Pancreas (tissue), 10 donors: ENCODE data around the gene CYTH4. TPM values are rescaled to one million over a fixed set of nuclear protein-coding genes. Genes with fewer than 3 reads are reported as not detected.

Experiments used
- ATAC-seq, 4 donors: fragments of 200-7000 bp; cut with Tn5 transposase; one replicate each; pipeline versions ENCODE4 v1.8.0 to v1.9.1; 2020; ENCODE audit warnings: mild to moderate bottlenecking in 4 of 4, moderate library complexity in 4 of 4
- DNase-seq, 6 donors: peaks; one replicate each; pipeline ENCODE4 v3.0.0-alpha.2; 2020
- FAIRE-seq: peaks from 2 replicates; lab custom pipeline; 2012; peaks lifted over from hg19 to GRCh38; lab: Jason Lieb, UNC
- H3K27ac ChIP-seq, 4 donors: fragments of 200-600 bp; sonication (generic); 1 replicate in 3 of 4; 2 replicates in 1 of 4; pipeline versions ENCODE4 v1.5.0 to v1.8.0; 2020
- H3K27me3 ChIP-seq, 4 donors: fragments of 200-600 bp; one replicate each; pipeline ENCODE4 v1.8.0; 2021
- H3K36me3 ChIP-seq, 3 donors: fragments of 200-600 bp; sonication (generic) in 1 of 3; one replicate each; pipeline versions ENCODE4 v1.5.0 to v1.8.0; 2020 to 2021
- H3K4me1 ChIP-seq, 3 donors: fragments of 200-600 bp; one replicate each; pipeline ENCODE4 v1.8.0; 2021
- H3K4me3 ChIP-seq, 4 donors: fragments of 200-600 bp; sonication (generic) in 2 of 4; one replicate each; pipeline versions ENCODE4 v1.5.0 to v1.8.0; 2020 to 2021
- H3K9me3 ChIP-seq, 4 donors: fragments of 200-600 bp; one replicate each; pipeline ENCODE4 v1.8.0; 2021
- CTCF ChIP-seq, 4 donors: fragments of 200-600 bp; sonication (generic) in 3 of 4; IDR thresholded peaks; one replicate each; pipeline versions ENCODE4 v1.5.0 to v1.8.0; 2021; ENCODE audit warnings: antibody characterized with exemption in 4 of 4
- WGBS, 2 donors: extraction: QIAGEN DNeasy Blood & Tissue Kit; methylation state at CpG; one replicate each; pipeline ENCODE4 v1.1.7; 2013; 5-methylcytosine and 5-hydroxymethylcytosine counted together
- intact Hi-C, 3 donors: fragments of 100-400 bp; cut with DNase I; formaldehyde crosslinking; loops; one replicate each; pipeline versions ENCODE4 v1.11.1 to v1.14.2; 2022
- polyA plus RNA-seq, 2 donors: library from polyadenylated mRNA; stranded (reverse); fragments of 200-250 nt; gene quantifications; one replicate each; pipeline ENCODE4 v1.2.3, GENCODE V29; 2013
- total RNA-seq, 6 donors: library from RNA; stranded (reverse); fragmentation: NEBNext Ultra II Directional in 4 of 6; extraction: Animal tissue kit (Norgen Biotek cat#: 25700) in 4 of 6; gene quantifications; one replicate each; pipeline versions ENCODE4 v1.2.1 to v1.2.4, GENCODE V29; 2021 to 2023
- donor health status: healthy with polysubstance abuse.
- donor health status: DM: no; HTN: no; CAD: no; lungs with moderate emphysema.
- donor health status: DM: no; HTN: no; CAD: no.
- donor health status: control.
- donor health status: control.
- donor health status: Bipolar disorder and iron deficiency.
- donor health status: DM: yes; HTN: yes; CAD: no.
- donor health status: DM: no; HTN: no; CAD: no.
- donor health status: DM: no; HTN: no; CAD: no.
- donor health status: DM: yes; HTN: yes; CAD: no.

CYTH4 gene
- total and polyA plus RNA-seq, 8 donors, result 0.79 to 12.0 (median 2.8) TPM

- Histone ChIP-seq H3K9me3 (no peaks in the 10 kb centered on the region), H3K27me3 (no peaks in the 10 kb centered on the region), H3K4me3 (no peak overlapping the region), H3K27ac (peak overlapping the region in 1 of 4 donors; percentile 75), H3K4me1 (peaks cover 0 to 7% (median 0%) of the 10 kb centered on the region in 3 donors), H3K36me3 (no peaks in the 10 kb centered on the region)
- intact Hi-C loops, result no loop called here
- FAIRE-seq (no peak), DNase-seq (no peak), ATAC-seq (no peak)
- TF ChIP-seq CTCF (IDR thresholded peaks at IDR 0.05), result no peak
- WGBS, 2 donors, result 84% methylated on average over 2 of the region's 2 CpGs
Measured at GRCh38 chr22:37305887-37306286, 23.6 kb downstream of the CYTH4 start.

- DNase-seq (no peak), FAIRE-seq (no peak), ATAC-seq (no peak)
- H3K27ac ChIP-seq, result peak overlapping the region in 2 of 4 donors; percentile 70 to 75
- H3K27me3 ChIP-seq, result no peaks in the 10 kb centered on the region
- peaks cover 0 to 7% (median 0%) of the 10 kb centered on the region in 3 donors for H3K4me1 ChIP-seq
- WGBS, 2 donors, result 87 to 88% methylated on average over 6 of the region's 6 CpGs
- no peak for TF ChIP-seq CTCF (IDR thresholded peaks at IDR 0.05)
- no peaks in the 10 kb centered on the region for H3K9me3 ChIP-seq
- no peaks in the 10 kb centered on the region for H3K36me3 ChIP-seq
- H3K4me3 ChIP-seq, result no peak overlapping the region
- intact Hi-C loops, result no loop called here
Measured at GRCh38 chr22:37306494-37306829, 24.2 kb downstream of the CYTH4 start.

GRCh38 chr22:37308385-37309200 is 26.3 kb downstream of the CYTH4 start:
- ATAC-seq (no peak), FAIRE-seq (no peak), DNase-seq (no peak)
- H3K36me3 ChIP-seq, result no peaks in the 10 kb centered on the region
- intact Hi-C loops, result no loop called here
- peaks cover 0 to 7% (median 0%) of the 10 kb centered on the region in 3 donors for H3K4me1 ChIP-seq
- WGBS, 2 donors, result 82 to 85% methylated on average over 18 of the region's 18 CpGs
- H3K27ac ChIP-seq, result peak overlapping the region in 2 of 4 donors; percentile 70 to 75
- no peaks in the 10 kb centered on the region for H3K27me3 ChIP-seq
- no peak for TF ChIP-seq CTCF (IDR thresholded peaks at IDR 0.05)
- H3K9me3 ChIP-seq, result no peaks in the 10 kb centered on the region
- H3K4me3 ChIP-seq, result no peak overlapping the region

- 84 to 85% methylated on average over 25 to 26 of the region's 26 CpGs for WGBS, 2 donors
- Histone ChIP-seq H3K27ac (no peak overlapping the region), H3K4me3 (no peak overlapping the region), H3K36me3 (no peaks in the 10 kb centered on the region), H3K27me3 (no peaks in the 10 kb centered on the region), H3K9me3 (no peaks in the 10 kb centered on the region), H3K4me1 (peaks cover 0 to 7% (median 0%) of the 10 kb centered on the region in 3 donors)
- FAIRE-seq (no peak), DNase-seq (no peak), ATAC-seq (peak in 1 of 4 donors; percentile 5)
- TF ChIP-seq CTCF (IDR thresholded peaks at IDR 0.05), result no peak
- intact Hi-C loops, result loop anchor here in 1 of 3 donors (10.0 kb wide), 1 partner anchor 145 kb away; no protein-coding TSS in a partner anchor
Measured at GRCh38 chr22:37309211-37310074, 27.1 kb downstream of the CYTH4 start.
